HepG2 (cell line): ENCODE measurements around the gene TBC1D16. TPM values are rescaled to one million over a fixed set of nuclear protein-coding genes. Genes with fewer than 3 reads are reported as not detected.

ENCODE experiments used
- ELF4 ChIP-seq: sonication (generic); formaldehyde crosslinking; IDR thresholded peaks from 2 replicates; pipeline ENCODE4 v1.5.0; 2020; ENCODE audit warnings: missing genetic modification reagents, mild to moderate bottlenecking, moderate library complexity, borderline replicate concordance
- HNF1A ChIP-seq, 2 experiments: sonication (generic) in 1 of 2; formaldehyde crosslinking in 1 of 2; IDR thresholded peaks; 2 replicates each; pipeline versions ENCODE4 v1.4.0 to v1.6.1; 2016 to 2020; ENCODE audit warnings: borderline replicate concordance in 1 of 2, low read depth in 1 of 2, mild to moderate bottlenecking in 1 of 2, missing genetic modification reagents in 1 of 2
- MTA1 ChIP-seq: sonication (generic); formaldehyde crosslinking; IDR thresholded peaks from 2 replicates; pipeline ENCODE4 v1.4.0; 2020; ENCODE audit warnings: missing genetic modification reagents, mild to moderate bottlenecking, borderline replicate concordance
- NFAT5 ChIP-seq: sonication (generic); formaldehyde crosslinking; IDR thresholded peaks from 2 replicates; pipeline ENCODE4 v1.4.0; 2020; ENCODE audit warnings: missing genetic modification reagents
- RERE ChIP-seq: IDR thresholded peaks from 2 replicates; pipeline ENCODE4 v1.6.1; 2016; ENCODE audit warnings: low read depth, missing genetic modification reagents, missing compliant biosample characterization
- RFX3 ChIP-seq: IDR thresholded peaks from 2 replicates; pipeline ENCODE4 v1.6.1; 2016; ENCODE audit warnings: missing biosample characterization, missing genetic modification reagents
- SALL2 ChIP-seq: sonication (generic); formaldehyde crosslinking; IDR thresholded peaks from 2 replicates; pipeline ENCODE4 v1.8.1; 2023; ENCODE audit warnings: mild to moderate bottlenecking, missing genetic modification reagents, inconsistent platforms
- SMAD9 ChIP-seq: sonication (generic); formaldehyde crosslinking; IDR thresholded peaks from 2 replicates; pipeline ENCODE4 v1.5.1; 2020; ENCODE audit warnings: mild to moderate bottlenecking, missing genetic modification reagents
- SPEN ChIP-seq: sonication (generic); formaldehyde crosslinking; IDR thresholded peaks from 2 replicates; pipeline ENCODE4 v1.5.1; 2020; ENCODE audit warnings: low read depth, mild to moderate bottlenecking, missing genetic modification reagents
- TEAD2 ChIP-seq: sonication (generic); formaldehyde crosslinking; IDR thresholded peaks from 2 replicates; pipeline ENCODE4 v1.9.0; 2021; ENCODE audit warnings: missing genetic modification reagents
- THYN1 ChIP-seq: sonication (generic); formaldehyde crosslinking; IDR thresholded peaks from 2 replicates; pipeline ENCODE4 v1.8.1; 2023; ENCODE audit warnings: low read depth, mild to moderate bottlenecking, moderate library complexity, missing genetic modification reagents, borderline replicate concordance
- ZNF549 ChIP-seq: sonication (generic); formaldehyde crosslinking; IDR thresholded peaks from 2 replicates; pipeline ENCODE4 v1.5.0; 2020; ENCODE audit warnings: missing genetic modification reagents
- ZNF572 ChIP-seq: sonication (generic); formaldehyde crosslinking; IDR thresholded peaks from 2 replicates; pipeline ENCODE4 v1.5.1; 2020; ENCODE audit warnings: mild to moderate bottlenecking, missing genetic modification reagents
- ZNF709 ChIP-seq: sonication (generic); formaldehyde crosslinking; IDR thresholded peaks from 2 replicates; pipeline ENCODE4 v1.5.0; 2020; ENCODE audit warnings: mild to moderate bottlenecking, missing genetic modification reagents
- polyA plus RNA-seq, 8 experiments: library from polyadenylated mRNA; depleted of rRNA in 3 of 8; stranded (reverse) in 7 of 8; unstranded in 1 of 8; fragments of >200 nt; fragmentation: Illumina TruSeq in 4 of 8; extraction: Trizol in 4 of 8; gene quantifications; 2 replicates each; pipeline versions ENCODE4 v1.2.1 to v1.2.3, GENCODE V29; 2011 to 2016; ENCODE audit warnings: low read depth in 4 of 8, missing spikeins in 1 of 8, mixed read lengths in 1 of 8; ENCODE audit not compliant: insufficient read depth in 1 of 8
- total RNA-seq, 5 experiments: library from RNA; depleted of rRNA; stranded (reverse); fragments of >200 nt; fragmentation: Illumina TruSeq; extraction: Trizol; gene quantifications; 2 replicates each; pipeline ENCODE4 v1.2.3, GENCODE V29; 2016; ENCODE audit warnings: low read depth in 1 of 5

The TBC1D16 gene
- total and polyA plus RNA-seq, 2 of the 13 experiments (the other 11 are each of a cell fraction or from before 2014, with no cell fraction given): 14.9 to 24.9 TPM

- TF ChIP-seq NFAT5 (CRISPR knock-in tag) (peak; percentile 36; the same call in 1 of the 2 replicates), RERE (CRISPR knock-in tag) (peak; percentile 50; the same call in 1 of the 2 replicates), ELF4 (no peak), ZNF549 (CRISPR knock-in tag) (no peak), SMAD9 (CRISPR knock-in tag) (no peak), THYN1 (CRISPR knock-in tag) (no peak), RFX3 (CRISPR knock-in tag) (no peak), HNF1A (IDR thresholded peaks at IDR 0.05; ENCODE audit: low read depth) (no peak), HNF1A (CRISPR knock-in tag; IDR thresholded peaks at IDR 0.05; ENCODE audit: borderline replicate concordance) (no peak), ZNF572 (0 out of 2 replicates have a peak, but pooled peaks have one; percentile 49), ZNF709 (CRISPR knock-in tag) (peak; percentile 47; the same call in 1 of the 2 replicates), TEAD2 (CRISPR knock-in tag) (no peak), SPEN (peak; percentile 63; the same call in 1 of the 2 replicates), MTA1 (CRISPR knock-in tag) (peak; percentile 92; the same call in 1 of the 2 replicates), SALL2 (CRISPR knock-in tag) (peak; percentile 84)
These were observed 45.5 kb downstream of the TBC1D16 start (continued) for GRCh38 chr17:79990051-79990592.
